Adrenal gland (tissue), 12 donors: ENCODE measurements around the gene AK8. TPM values are rescaled to one million over a fixed set of nuclear protein-coding genes. Genes with fewer than 3 reads are reported as not detected.

Source experiments
- DNase-seq, 7 donors: peaks; one replicate each; pipeline ENCODE4 v3.0.0-alpha.2; 2019 to 2020
- H3K27ac ChIP-seq, 5 donors: fragments of 200-600 bp; sonication (generic) in 4 of 5; 1 replicate in 3 of 5; 2 replicates in 2 of 5; pipeline versions ENCODE4 v1.5.1 to v1.8.0; 2016 to 2020; ENCODE audit warnings: mild to moderate bottlenecking in 1 of 5
- H3K27me3 ChIP-seq: fragments of 200-600 bp; 2 replicates; pipeline ENCODE4 v1.8.0; 2021
- H3K36me3 ChIP-seq, 2 donors: fragments of 200-600 bp; replicated peaks in 1 of 2; 1 replicate in 1 of 2; 2 replicates in 1 of 2; pipeline versions ENCODE4 v1.5.1 to v1.8.0; 2018 to 2022
- H3K4me1 ChIP-seq, 2 donors: fragments of 200-600 bp; replicated peaks in 1 of 2; 1 replicate in 1 of 2; 2 replicates in 1 of 2; pipeline versions ENCODE4 v1.5.1 to v1.8.0; 2018 to 2021
- H3K4me3 ChIP-seq, 4 donors: fragments of 200-600 bp; sonication (generic) in 3 of 4; one replicate each; pipeline ENCODE4 v1.5.1; 2016 to 2018
- H3K9me3 ChIP-seq, 3 donors: fragments of 200-600 bp; sonication (generic) in 1 of 3; replicated peaks in 1 of 3; 1 replicate in 2 of 3; 2 replicates in 1 of 3; pipeline versions ENCODE4 v1.5.1 to v1.8.0; 2016 to 2021
- CTCF ChIP-seq, 6 experiments: fragments of 450-650 bp in 4 of 6; fragments of 200-600 bp in 2 of 6; sonication (generic) in 1 of 6; IDR thresholded peaks; 1 replicate in 5 of 6; 2 replicates in 1 of 6; pipeline versions ENCODE4 v1.5.1 to v1.8.0; 2016 to 2021; ENCODE audit warnings: antibody characterized with exemption in 6 of 6, mild to moderate bottlenecking in 2 of 6, moderate library complexity in 1 of 6
- POLR2A ChIP-seq, 2 donors: fragments of 450-650 bp; IDR thresholded peaks; one replicate each; pipeline ENCODE4 v1.6.1; 2017; ENCODE audit warnings: antibody characterized with exemption in 2 of 2, mild to moderate bottlenecking in 2 of 2, moderate library complexity in 1 of 2
- WGBS, 4 donors: extraction: QIAGEN DNeasy Blood & Tissue Kit in 2 of 4; methylation state at CpG; one replicate each; pipeline versions ENCODE4 v1.1.5 to v1.1.7; 2013 to 2017; 5-methylcytosine and 5-hydroxymethylcytosine counted together
- intact Hi-C, 2 donors: fragments of 100-400 bp; cut with DNase I; formaldehyde crosslinking; loops; one replicate each; pipeline versions ENCODE4 v1.14.1 to v1.15.0; 2022 to 2023
- polyA plus RNA-seq, 3 donors: library from polyadenylated mRNA; stranded (reverse); fragments of 200-250 nt in 2 of 3; fragments of 350-450 nt in 1 of 3; fragmentation: Illumina TruSeq in 1 of 3; extraction: RNeasy Lipid Tissue Mini Kit (QIAGEN cat#74804) in 1 of 3; gene quantifications; one replicate each; pipeline ENCODE4 v1.2.3, GENCODE V29; 2013 to 2014
- total RNA-seq, 9 donors: library from RNA; depleted of rRNA in 4 of 9; stranded (reverse); fragments of >200 nt in 4 of 9; fragments of 120-200 nt in 1 of 9; fragmentation: NEBNext Ultra II Directional in 1 of 9; extraction: Animal tissue kit (Norgen Biotek cat#: 25700) in 1 of 9; gene quantifications; one replicate each; pipeline versions ENCODE4 v1.1.0 to v1.2.4, GENCODE V29; 2013 to 2023
- donor health status: healthy with polysubstance abuse.
- donor health status: Bipolar disorder and iron deficiency.
- donor health status: DM: yes; HTN: yes; CAD: no.
- donor health status: DM: no; HTN: no; CAD: no.
- donor health status: DM: no; HTN: no; CAD: no.
- donor health status: DM: yes; HTN: yes; CAD: no.

AK8 gene
- total and polyA plus RNA-seq, 12 donors: 0.69 to 6.0 (median 1.5) TPM

GRCh38 chr9:132894862-132895835 is 17.1 kb upstream of the AK8 start:
- Histone ChIP-seq H3K4me1 (peaks cover 0 to 5% of the 10 kb centered on the region in 2 donors), H3K9me3 (no peaks in the 10 kb centered on the region), H3K4me3 (no peak overlapping the region), H3K36me3 (peaks cover 0 to 66% of the 10 kb centered on the region in 2 donors), H3K27ac (no peak overlapping the region), H3K27me3 (no peaks in the 10 kb centered on the region)
- TF ChIP-seq CTCF (IDR thresholded peaks at IDR 0.05) (no peak), POLR2A (IDR thresholded peaks at IDR 0.05) (no peak)
- DNase-seq: no peak
- 82 to 90% (median 85%) methylated on average over 9 of the region's 9 CpGs for WGBS, 4 donors
- intact Hi-C loops: no loop called here

GRCh38 chr9:132894346-132894745 is 16.3 kb upstream of the AK8 start:
- no peak overlapping the region for H3K27ac ChIP-seq
- no peak overlapping the region for H3K4me3 ChIP-seq
- intact Hi-C loops: no loop called here
- peaks cover 0 to 5% of the 10 kb centered on the region in 2 donors for H3K4me1 ChIP-seq
- TF ChIP-seq CTCF (IDR thresholded peaks at IDR 0.05): no peak
- no peak for TF ChIP-seq POLR2A (IDR thresholded peaks at IDR 0.05)
- no peaks in the 10 kb centered on the region for H3K9me3 ChIP-seq
- H3K36me3 ChIP-seq: peaks cover 0 to 58% of the 10 kb centered on the region in 2 donors
- WGBS, 4 donors: 85 to 97% (median 93%) methylated on average over 5 of the region's 5 CpGs
- no peaks in the 10 kb centered on the region for H3K27me3 ChIP-seq
- DNase-seq: no peak

- 84 to 93% (median 89%) methylated on average over 9 of the region's 9 CpGs for WGBS, 4 donors
- Histone ChIP-seq H3K36me3 (peaks cover 0 to 40% of the 10 kb centered on the region in 2 donors), H3K4me3 (no peak overlapping the region), H3K4me1 (peaks cover 0 to 5% of the 10 kb centered on the region in 2 donors), H3K27ac (no peak overlapping the region), H3K9me3 (no peaks in the 10 kb centered on the region), H3K27me3 (no peaks in the 10 kb centered on the region)
- TF ChIP-seq POLR2A (IDR thresholded peaks at IDR 0.05) (no peak), CTCF (IDR thresholded peaks at IDR 0.05) (no peak)
- intact Hi-C loops: no loop called here
- DNase-seq: no peak
These were observed 14.3 kb upstream of the AK8 start for GRCh38 chr9:132892400-132892799.

GRCh38 chr9:132888151-132888550 is 10.1 kb upstream of the AK8 start:
- H3K27me3 ChIP-seq: no peaks in the 10 kb centered on the region
- no peak overlapping the region for H3K27ac ChIP-seq
- peaks cover 0 to 5% of the 10 kb centered on the region in 2 donors for H3K36me3 ChIP-seq

More at GRCh38 chr9:132888151-132888550, 10.1 kb upstream of the AK8 start:
- Histone ChIP-seq H3K4me1 (no peaks in the 10 kb centered on the region), H3K9me3 (no peaks in the 10 kb centered on the region), H3K4me3 (no peak overlapping the region)
- DNase-seq: no peak
- intact Hi-C loops: no loop called here
- TF ChIP-seq POLR2A (IDR thresholded peaks at IDR 0.05) (no peak), CTCF (IDR thresholded peaks at IDR 0.05) (no peak)
- WGBS, 4 donors: 96 to 98% (median 97%) methylated on average over 13 to 18 of the region's 18 CpGs
